Hematopoietic multipotent progenitor cell (in vitro differentiated cells): ENCODE data around the gene RNU6-7. TPM values are rescaled to one million over a fixed set of nuclear protein-coding genes. Genes with fewer than 3 reads are reported as not detected.
A peak's percentile ranks its signal among the peaks of the same experiment; 100 is the strongest.

Source experiments
- DNase-seq, 3 donors: peaks; one replicate each; pipeline ENCODE4 v3.0.0-alpha.2; 2011 to 2015; ENCODE audit warnings: low read depth in 2 of 3, low spot score in 2 of 3
- total RNA-seq: library from RNA; depleted of rRNA; stranded (reverse); fragments of >200 nt; gene quantifications from one replicate; pipeline ENCODE4 v1.2.3, GENCODE V29; 2012

RNU6-7 gene
- total RNA-seq, 1 donor = not detected

- peak in 2 of 3 donors; percentile 7 to 35 for DNase-seq
Observed at GRCh38 chr14:32203928-32204357, 2.1 kb downstream of the RNU6-7 start.

GRCh38 chr14:32205554-32205953, 3.7 kb downstream of the RNU6-7 start:
- no peak for DNase-seq

GRCh38 chr14:32205984-32206383, 4.1 kb downstream of the RNU6-7 start:
- no peak for DNase-seq

GRCh38 chr14:32206552-32206951, 4.7 kb downstream of the RNU6-7 start:
- no peak for DNase-seq

- DNase-seq = no peak
Observed at GRCh38 chr14:32208490-32208889, 6.6 kb downstream of the RNU6-7 start.

GRCh38 chr14:32209471-32209870, 7.6 kb downstream of the RNU6-7 start:
- no peak for DNase-seq

GRCh38 chr14:32211068-32211404, 9.2 kb downstream of the RNU6-7 start:
- DNase-seq = no peak

GRCh38 chr14:32212833-32213232, 11.0 kb downstream of the RNU6-7 start:
- no peak for DNase-seq

- DNase-seq = peak in 2 of 3 donors; percentile 68 to 69
Observed at GRCh38 chr14:32217301-32217700, 15.5 kb downstream of the RNU6-7 start.

GRCh38 chr14:32224737-32225377, 23.0 kb downstream of the RNU6-7 start:
- DNase-seq = peak in 2 of 3 donors; percentile 66 to 73

- DNase-seq = no peak
Observed at GRCh38 chr14:32225378-32225920, 23.6 kb downstream of the RNU6-7 start.

- no peak for DNase-seq
Observed at GRCh38 chr14:32226056-32226455, 24.2 kb downstream of the RNU6-7 start.

GRCh38 chr14:32230181-32230580, 28.3 kb downstream of the RNU6-7 start:
- no peak for DNase-seq

GRCh38 chr14:32230695-32231280, 28.9 kb downstream of the RNU6-7 start:
- no peak for DNase-seq

- no peak for DNase-seq
Observed at GRCh38 chr14:32232481-32232880, 30.6 kb downstream of the RNU6-7 start.

- peak in 1 of 3 donors; percentile 18 for DNase-seq
Observed at GRCh38 chr14:32233260-32233659, 31.4 kb downstream of the RNU6-7 start.

- no peak for DNase-seq
Observed at GRCh38 chr14:32244404-32244803, 42.6 kb downstream of the RNU6-7 start.

- DNase-seq = no peak
Observed at GRCh38 chr14:32246751-32247150, 44.9 kb downstream of the RNU6-7 start.

GRCh38 chr14:32249371-32249770, 47.5 kb downstream of the RNU6-7 start:
- DNase-seq = no peak

GRCh38 chr14:32249780-32250179, 47.9 kb downstream of the RNU6-7 start:
- DNase-seq = no peak

GRCh38 chr14:32250681-32251080, 48.8 kb downstream of the RNU6-7 start:
- DNase-seq = no peak

GRCh38 chr14:32251530-32251929, 49.7 kb downstream of the RNU6-7 start:
- no peak for DNase-seq
